Activated T-cell treated with anti-CD3 and anti-CD28 coated beads for 4 hours (primary cell): ENCODE results near the gene NT5DC1.
A peak's percentile ranks its signal among the peaks of the same experiment; 100 is the strongest.

Source experiments
- DNase-seq: peaks from one replicate; pipeline ENCODE4 v3.0.0-alpha.2; 2020

Gene NT5DC1

DNA sequence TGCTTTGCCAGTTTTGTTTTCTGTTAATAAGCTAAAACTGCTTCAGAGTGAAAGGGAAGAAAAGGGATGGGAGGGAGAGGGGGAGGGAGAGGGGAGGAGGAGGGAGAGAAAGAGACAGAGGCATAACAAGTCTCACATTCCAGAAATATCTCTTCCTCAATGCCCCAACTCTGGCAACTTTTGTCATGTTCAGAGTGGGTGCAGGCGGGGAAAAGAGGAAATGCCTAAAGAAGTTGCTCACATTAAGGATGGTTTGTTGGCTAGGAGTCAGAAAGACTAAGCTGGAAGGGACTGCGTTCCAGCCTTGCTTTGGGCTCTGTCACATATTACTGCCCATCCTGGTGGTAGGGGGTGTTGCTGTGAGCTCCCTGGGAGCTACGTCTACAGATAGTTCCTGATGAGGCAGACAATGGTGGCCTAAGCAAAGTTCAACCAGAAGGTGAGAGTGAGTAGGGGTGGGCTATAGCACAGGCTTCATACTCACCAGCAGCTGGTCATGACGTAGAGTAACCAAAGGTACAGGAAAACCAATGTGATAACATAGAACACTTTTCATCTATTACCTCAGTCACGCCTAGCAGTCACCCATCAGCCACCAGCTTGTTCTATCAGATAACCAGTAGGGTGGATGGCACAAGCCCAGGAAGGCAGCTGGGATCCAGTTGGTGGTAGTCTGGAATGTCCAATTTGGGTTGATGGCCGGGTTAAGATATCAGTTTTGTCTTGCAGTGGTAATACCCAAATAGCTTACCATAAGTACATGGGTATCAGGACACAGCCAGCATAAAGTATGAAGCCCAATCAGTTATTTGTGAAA, 151.1 kb downstream of the NT5DC1 start:
- no peak for DNase-seq

DNA sequence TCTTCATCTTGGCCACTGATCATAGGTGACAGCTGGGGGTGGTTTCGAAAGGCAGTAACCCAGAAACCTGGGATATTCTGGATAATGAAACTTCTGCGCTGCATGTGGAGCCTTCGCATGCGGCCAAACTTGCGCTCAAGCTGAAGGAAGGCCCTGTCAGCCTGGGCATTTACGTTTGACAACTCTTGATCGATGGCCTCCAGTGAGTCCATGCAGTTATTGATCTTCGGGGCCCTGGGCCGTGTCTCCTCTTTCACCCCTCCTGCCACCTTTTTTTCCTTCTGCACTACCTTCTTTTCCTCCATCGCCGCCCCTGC, 152.5 kb downstream of the NT5DC1 start:
- no peak for DNase-seq

DNA sequence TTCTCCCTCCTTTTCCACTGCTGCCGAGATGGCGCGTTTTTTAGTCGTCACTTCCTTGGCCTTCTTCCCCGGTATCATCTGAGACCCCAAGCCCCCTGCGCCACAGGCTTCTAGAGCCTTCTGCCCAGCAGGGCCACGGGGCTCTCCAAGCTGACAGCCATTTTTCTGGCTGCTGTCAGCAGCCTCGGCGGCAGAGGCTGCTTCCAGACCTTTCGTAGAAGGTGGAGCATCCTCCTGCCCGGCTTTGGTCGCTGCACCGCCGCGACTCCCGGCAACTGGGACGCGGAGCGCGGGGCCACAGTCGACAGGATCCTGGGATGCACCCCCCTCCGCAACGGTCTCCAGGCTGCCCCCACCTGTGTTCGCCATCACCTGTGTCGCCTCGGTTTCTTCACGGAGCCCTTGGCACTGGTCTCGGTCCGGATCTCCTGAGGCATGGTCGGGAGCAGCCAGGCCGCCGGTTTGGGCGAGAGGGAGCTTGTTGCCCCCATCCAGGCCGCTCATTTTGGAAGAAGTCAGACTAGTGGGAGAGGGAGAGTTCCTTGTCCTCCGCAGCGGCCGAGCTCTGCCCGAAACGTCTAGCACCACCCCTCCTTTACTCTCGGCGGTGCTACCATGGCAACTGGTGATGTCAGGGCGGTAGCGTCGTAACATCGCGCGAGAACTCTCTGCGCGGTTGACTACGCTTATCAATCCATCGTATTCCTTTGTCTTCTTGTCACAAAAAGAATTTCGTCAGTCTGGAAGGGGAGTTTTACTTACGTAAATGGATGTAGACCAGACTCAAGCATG, 153.0 kb downstream of the NT5DC1 start, which contains the start of gene TSPYL4:
TSPYL4 (minus strand) TSS at position 571 of the 792 bp plus-strand sequence; CDS start at position 504, 67 bp downstream.
- DNase-seq: peak; percentile 89

DNA sequence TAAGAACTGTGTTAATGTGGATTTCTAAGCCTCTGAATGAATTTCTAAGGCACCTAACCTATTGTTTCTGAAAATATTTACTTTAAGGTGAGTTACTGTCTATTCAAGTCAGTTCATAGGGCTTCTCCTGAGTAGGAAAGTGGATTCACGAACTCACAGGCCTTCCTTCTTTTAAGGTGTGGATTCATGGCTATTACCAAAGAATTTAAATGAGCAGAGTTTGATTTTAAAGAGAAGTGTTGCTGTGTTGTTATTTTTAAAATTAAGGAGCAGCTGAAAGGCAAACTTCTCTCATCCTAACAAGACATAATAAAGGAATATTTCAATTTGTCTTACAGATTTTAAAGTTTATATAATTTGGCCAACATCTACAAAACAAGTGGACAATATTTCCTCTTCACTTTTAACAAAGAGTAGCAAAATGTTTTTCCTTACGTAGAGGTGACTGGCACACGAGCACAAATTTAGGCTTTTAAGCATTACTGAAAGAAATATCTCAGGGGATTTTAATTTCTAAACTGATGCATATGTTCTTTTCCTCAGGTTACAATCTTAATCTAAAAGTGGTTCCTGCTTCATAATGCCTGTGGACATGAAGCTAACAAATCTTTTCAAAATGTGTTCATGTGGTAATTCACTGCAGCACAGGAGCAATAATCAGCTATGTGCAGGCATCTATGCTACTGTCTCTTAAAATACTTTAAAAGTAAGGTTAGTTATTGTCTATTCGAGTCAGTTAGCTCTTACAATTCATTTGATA, 153.8 kb downstream of the NT5DC1 start:
- DNase-seq: no peak

DNA sequence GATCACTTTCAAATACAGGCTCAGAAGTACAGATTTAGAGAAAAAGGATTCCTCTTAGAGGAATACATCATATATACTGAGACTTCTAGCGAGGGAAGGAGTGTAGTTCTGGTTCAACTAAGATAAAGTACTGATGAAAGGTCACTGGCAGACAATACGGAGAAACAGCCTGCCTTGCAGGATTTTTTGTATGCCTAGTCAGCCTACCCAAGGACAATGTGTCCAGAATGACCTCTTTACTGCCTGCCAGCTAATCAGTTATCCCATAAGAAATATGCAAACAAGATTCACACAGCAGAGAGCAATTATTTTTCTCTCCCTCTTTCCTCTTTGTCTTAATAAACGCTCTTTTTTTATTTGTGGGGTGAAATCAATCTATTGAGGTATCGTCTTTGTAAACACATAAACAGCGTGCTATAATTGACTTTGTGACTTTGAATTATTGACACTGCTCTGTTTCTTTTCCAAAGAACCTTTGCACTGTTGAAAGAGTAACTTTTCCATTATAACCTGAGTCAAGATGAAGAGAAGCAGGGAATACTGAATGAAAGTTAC, 154.7 kb downstream of the NT5DC1 start:
- no peak for DNase-seq

DNA sequence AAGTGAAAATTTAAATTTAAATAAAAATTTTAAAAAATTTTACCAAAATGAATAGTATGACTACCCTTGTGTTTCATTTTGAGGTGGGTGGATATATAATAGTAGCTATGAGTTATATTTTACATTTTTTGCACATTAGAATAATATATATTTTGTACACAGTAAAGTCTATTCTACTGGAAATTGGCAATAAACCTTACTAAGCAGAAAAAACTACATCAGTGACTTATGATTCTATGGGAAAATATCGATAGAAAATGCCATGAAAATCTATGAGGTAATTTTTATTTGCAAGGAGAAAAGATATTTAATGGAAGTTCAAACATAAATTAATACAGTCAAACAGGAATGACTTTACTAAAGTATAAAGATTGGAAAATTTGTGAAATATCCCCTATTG, 156.0 kb downstream of the NT5DC1 start:
- no peak for DNase-seq

DNA sequence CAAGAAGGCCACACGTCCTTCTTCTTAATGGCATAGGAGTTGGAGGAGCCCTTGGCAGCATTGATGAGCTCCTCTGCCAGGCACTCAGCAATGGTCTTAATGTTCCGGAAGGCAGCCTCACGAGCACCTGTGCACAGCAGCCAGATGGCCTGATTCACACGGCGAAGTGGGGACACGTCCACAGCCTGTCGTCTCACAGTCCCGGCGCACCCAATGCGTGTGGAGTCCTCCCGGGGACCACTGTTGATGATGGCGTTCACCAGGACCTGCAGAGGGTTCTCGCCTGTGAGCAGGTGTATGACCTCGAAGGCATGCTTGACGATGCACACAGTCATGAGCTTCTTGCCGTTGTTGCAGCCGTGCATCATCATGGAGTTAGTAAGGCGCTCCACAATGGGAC, 157.9 kb downstream of the NT5DC1 start:
- DNase-seq: no peak

DNA sequence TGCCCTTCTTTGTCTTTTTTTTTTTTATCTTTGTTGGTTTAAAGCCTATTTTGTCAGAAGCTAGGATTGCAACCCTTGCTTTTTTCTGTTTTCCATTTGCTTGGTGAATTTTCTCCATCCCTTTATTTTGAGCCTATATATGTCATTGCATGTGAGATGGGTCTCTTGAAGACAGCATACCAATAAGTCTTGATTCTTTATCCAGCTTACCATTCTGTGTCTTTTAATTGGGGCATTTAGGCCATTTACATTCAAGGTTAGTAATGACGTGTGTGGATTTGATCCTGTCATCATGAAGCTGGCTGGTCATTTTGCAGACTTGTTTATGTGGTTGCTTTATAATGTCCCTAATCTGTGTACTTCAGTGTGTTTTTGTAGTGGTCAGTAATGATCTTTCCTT, 162.7 kb downstream of the NT5DC1 start:
- DNase-seq: no peak

DNA sequence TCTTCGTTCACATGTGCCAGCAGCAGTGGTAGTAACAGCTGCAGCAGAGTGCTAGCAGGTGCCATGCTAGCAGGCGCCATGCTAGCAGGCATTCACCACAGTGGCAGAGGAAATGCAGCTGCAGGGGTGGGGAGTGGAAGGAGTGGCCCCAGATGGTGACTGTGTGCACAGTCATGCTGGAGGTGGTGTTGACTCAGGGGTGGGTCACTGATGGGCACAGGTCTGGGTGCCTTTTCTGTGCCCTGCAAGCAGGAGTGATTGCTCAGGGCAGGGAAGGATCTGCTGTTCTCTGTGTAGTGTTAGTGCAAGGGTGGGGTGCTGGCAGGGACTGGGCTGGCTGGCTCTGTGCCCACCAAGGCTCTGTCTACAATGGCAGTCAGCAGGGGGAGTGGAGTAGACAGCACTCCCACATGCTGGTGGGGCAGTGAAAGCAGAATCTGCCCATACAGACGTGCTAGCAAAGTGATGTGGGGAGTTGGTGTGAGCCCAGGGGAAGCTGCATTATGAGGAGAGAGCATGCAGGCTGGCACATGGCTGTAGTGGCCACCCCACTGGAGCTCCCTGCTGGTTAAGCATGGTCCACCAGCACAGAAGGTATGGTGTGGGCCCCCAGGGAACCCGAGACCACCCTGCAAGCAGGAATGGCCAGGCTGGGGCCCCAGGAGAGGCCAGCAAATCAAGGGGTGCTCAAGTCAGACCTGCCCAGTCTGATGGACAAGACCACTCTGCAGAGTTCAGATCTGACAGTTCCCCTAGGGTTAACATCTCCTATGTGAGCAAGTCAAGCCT, 164.6 kb downstream of the NT5DC1 start:
- no peak for DNase-seq

DNA sequence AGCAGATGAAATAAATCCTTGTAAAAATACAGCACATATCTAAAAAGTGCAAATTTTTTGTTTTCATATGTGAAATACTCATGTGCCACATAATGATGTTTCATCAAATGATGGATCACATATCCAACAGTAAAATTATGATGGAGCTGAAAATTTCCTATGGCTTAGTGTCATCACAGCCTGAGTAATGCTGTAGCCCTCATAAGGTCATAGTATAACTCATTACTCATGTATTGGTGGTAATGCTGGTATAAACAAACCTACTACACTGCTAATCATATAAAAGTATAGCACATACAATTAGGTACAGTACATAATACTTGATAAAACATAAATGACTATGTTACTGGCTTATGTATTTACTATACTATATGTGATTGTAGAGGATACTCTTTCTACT, 166.2 kb downstream of the NT5DC1 start:
- no peak for DNase-seq

DNA sequence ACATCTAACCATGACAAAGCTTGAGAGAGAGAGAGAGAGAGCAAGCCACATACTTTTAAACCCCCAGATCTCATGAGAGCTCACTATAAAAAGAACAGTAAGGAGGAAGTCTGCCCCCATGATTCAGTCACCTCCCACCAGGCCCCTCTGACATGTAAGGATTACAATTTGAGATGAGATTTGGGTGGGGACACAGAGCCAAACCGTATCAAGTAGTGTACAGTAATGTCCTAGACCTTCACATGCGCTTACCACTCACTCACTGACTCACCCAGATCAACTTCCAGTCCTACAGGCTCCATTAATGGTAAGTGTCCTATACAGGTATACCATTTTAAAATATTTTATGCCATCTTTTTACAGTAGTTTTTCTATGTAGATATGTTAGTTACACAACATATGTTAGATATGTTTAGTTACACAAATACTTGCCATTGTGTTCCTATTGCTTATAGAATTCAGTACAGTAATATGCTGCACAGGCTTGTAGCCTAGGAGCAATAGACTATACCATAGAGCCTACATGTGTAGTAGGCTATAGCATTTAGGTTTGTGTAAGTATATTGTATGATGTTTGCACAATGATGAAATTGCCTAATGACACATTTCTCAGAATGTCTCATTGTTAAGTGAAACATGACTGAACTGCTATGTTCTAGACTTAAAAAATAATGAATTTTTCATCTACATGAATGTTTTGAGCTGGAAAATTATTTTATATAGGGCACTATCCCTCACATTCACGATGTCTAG, 167.4 kb downstream of the NT5DC1 start:
- DNase-seq: no peak

DNA sequence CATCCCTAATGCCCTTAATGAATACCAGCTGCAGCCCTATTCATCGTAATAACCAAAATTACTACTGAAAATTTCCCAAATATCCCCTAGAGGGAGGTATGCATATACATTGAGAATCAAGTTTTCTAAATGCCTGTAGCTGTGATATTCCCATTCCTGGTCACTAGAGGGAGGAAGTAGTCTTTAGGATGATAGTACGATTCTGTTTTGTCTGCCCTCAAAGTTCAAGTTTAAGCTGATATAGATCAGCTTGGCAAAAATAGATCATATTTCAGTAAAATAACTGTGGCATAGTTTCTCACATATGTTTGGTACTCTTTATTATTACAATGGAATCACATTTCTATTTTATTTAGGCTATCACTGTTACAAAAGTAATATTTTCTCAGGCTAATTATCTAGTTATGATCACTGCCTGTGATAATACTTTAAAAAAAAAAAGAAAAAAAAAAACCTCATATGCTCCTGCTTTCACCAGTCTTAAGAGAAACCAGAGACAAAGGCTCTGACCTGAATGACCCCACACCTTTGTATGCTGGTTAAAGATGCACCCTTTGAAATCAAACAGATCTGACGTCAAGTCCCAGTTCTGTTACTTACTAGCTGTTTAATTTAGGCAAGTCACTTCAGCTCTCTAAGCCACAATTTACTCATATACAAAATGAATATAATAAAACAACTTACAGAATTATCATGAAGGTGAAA, 168.1 kb downstream of the NT5DC1 start:
- DNase-seq: no peak

DNA sequence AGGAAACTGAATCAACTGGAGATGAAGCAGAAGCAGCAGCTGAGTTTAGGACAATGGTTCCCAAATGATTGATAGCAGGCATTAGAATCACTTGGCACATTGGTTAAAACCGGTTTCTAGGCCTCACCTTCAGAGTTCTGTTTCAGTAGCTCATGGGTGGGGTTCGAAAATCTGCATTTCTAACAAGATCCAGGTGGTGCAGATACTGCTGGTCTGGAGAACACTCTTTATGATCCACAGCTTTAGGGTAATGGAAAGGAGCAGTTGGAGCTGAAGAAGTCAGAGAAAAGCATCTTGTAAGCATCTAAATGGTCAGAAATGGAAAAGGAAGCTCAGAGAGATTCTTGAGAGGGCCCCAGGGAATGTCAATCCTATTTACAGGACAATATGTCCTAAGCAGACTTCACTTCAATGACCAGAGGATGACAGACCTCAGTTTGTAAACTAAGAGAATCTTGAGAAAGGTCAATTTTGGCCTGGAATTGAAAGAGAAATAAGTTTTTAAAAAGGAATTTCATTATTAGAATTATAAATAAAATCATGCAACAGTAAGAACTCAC, 170.6 kb downstream of the NT5DC1 start:
- no peak for DNase-seq

DNA sequence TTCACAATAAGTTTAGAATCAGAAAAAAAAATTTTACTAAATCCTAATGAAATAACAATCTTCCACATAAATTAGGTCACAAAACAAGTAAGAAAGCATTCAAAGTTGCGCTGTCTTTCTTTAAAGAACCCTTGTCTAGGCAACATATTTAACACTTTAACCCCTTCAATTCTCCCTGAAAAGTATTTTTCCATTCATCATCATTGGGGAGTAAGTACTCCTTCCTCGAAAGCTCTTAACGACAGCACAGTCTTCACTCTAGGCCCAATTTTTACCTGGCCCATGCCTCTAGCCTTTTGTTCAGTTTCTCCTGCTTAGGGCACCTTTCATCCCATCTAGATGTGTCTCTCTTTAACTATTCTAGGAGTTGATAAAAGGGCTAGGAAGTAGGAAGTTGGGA, 176.5 kb downstream of the NT5DC1 start:
- DNase-seq: no peak

DNA sequence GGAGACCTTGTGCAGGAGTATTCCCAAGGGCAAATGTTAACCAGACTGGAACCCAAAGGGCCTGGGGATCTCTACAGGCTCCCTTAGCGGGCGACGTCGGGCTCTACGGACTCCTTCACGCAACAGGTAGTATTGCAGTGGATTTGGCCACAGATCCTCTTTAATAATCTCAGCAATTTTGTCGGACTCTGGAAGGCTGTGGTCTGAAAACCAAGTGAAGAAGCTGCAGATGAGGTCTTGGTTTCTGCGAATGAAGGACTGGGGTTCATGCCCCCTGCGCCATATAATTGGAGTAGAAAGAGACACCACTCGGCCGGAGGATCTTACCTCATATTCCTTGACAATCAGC, 177.8 kb downstream of the NT5DC1 start:
- no peak for DNase-seq

DNA sequence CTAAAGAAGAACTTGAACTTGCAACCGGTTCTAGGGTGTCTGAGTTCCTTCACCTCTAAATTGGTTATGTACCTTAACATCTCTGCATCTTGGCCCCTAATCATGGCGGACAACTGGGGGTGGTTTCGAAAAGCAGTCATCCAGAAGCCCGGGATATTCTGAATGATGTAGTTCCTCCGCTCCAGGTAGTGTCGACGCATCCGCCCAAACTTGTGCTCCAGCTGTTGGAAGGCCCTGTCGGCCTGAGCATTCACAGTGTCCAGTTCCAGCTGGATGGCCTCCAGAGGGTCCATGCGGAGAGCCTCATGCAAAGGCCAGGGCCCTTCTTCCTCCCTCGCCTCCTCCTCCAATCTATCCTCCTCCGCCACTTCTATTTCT, 178.2 kb downstream of the NT5DC1 start:
- no peak for DNase-seq

DNA sequence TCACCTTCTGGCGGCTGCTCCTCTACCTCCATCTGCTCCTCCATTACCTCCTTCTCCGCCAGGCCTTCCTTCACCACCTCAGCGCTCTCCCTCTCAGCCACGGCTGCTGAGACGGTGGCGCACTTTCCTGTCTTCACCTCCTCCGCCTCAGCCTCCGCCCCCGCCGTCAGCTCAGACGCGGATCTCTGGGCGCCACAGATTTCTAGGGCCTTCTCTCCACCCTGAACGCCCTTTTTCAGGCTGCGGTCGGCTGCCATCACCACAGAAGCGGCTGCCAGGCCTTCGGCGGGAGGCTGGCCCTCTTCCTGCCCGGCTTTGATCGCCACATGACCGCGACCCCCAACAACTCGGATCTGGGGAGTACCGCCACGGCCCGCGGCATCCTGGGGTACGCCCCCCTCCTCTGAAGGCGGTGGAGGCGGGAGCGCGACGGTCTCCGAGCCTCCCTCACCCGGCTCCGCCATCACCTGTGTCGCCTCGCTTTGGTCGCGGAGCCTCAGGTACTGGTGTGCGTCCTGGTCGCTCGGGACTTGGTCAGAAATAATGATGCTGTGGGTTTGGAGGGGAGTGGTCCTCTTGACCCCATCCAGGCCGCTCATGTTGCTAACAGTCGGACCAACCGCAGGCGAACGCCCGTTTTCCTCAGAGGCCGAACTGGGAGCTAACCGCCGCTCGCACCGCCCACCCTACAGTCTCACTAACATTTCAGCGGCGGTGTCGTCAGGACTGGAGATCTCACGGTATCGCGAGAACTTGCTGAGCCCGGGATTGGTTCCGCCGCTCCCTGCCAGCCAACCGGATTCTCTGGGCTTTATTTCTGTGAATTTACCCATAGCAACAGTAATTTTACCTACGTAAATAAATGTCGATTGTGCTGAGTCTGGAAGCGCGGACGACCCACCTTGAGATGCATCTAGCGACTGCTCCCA, 178.8 kb downstream of the NT5DC1 start, which contains the start of gene TSPYL1:
TSPYL1 (minus strand) TSS at position 699 of the 929 bp plus-strand sequence; CDS start at position 599, 100 bp downstream.
- peak; percentile 91 for DNase-seq

DNA sequence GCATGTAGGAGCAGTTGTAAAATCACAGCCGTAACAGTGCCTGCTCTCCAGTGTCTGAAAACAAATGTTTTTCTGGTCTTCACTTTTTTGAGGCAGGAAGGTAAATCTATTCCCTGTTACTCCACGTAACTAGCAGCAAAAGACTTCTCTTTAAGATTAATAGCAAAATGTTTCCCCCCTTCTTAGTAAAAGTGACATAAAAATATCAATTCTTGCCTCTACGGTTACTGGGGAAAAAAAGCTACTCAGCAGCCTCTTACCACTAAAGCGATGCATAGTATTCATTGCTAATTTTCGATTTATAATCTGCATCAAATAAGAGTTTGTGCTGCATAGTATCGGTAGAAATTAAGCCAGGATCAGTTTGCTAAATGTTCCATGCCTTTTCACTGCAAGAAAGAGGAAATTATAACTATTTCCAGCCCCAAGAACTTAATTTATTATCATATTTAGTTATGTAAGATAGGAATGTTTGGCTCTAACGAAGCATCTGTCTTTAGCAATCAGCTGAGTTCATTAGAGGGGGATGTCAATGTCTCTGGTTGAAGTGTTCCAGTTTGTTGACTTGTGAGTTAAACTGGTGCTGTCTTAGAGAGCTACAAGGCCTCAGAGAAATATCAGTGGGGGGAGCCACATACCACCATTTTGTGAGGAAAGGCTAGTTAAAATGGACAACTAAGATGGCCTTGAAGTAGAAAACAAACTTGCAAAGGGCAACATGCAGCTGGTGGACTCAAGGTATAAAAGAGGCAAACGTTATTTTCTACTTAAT, 179.7 kb downstream of the NT5DC1 start:
- no peak for DNase-seq

DNA sequence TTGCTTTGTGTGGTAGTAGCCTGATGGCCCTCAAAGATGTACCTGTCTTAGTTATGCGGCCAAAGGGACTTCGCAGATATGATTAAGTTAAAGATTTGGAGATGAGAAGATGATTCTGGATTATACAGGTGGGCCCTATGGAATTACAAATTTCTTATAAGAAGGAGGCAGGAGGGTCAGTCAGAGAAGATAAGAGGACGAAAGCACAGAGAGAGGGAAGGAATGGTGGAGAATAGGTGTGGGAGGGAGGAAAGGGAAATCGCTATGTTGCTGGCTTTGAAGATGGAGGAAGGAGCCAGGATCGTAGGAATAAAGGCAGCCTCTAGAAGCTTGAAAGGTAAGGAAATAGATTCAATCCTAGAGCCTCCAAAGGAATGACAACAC, 180.3 kb downstream of the NT5DC1 start:
- DNase-seq: no peak
